ENCODE data around the gene C14orf119. TPM values are rescaled to one million over a fixed set of nuclear protein-coding genes. Genes with fewer than 3 reads are reported as not detected.

C14orf119 gene
- total and polyA plus RNA-seq, 8 donors, result 52.6 to 67.6 (median 63.5) TPM

GRCh38 chr14:23071244-23071920, 23.9 kb upstream of the C14orf119 start:
- DNase-seq (peak; percentile 85 to 94 (median 90)), ATAC-seq (peak; percentile 95)
- H3K27me3 ChIP-seq, result no peaks in the 10 kb centered on the region
- intact Hi-C loops (cut with DNase I), result no loop called here
- TF ChIP-seq, protein P1, sequence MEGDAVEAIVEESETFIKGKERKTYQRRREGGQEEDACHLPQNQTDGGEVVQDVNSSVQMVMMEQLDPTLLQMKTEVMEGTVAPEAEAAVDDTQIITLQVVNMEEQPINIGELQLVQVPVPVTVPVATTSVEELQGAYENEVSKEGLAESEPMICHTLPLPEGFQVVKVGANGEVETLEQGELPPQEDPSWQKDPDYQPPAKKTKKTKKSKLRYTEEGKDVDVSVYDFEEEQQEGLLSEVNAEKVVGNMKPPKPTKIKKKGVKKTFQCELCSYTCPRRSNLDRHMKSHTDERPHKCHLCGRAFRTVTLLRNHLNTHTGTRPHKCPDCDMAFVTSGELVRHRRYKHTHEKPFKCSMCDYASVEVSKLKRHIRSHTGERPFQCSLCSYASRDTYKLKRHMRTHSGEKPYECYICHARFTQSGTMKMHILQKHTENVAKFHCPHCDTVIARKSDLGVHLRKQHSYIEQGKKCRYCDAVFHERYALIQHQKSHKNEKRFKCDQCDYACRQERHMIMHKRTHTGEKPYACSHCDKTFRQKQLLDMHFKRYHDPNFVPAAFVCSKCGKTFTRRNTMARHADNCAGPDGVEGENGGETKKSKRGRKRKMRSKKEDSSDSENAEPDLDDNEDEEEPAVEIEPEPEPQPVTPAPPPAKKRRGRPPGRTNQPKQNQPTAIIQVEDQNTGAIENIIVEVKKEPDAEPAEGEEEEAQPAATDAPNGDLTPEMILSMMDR (IDR thresholded peaks at IDR 0.05), result no peak
- H3K9me3 ChIP-seq, result no peaks in the 10 kb centered on the region
- peak overlapping the region; percentile 77 to 81 for H3K27ac ChIP-seq
- peak overlapping the region; percentile 49 to 69 for H3K4me3 ChIP-seq
- H3K36me3 ChIP-seq, result peaks cover 0 to 74% of the 10 kb centered on the region in 2 donors
- H3K4me1 ChIP-seq, result peaks cover 12 to 50% of the 10 kb centered on the region in 2 donors

DNA sequence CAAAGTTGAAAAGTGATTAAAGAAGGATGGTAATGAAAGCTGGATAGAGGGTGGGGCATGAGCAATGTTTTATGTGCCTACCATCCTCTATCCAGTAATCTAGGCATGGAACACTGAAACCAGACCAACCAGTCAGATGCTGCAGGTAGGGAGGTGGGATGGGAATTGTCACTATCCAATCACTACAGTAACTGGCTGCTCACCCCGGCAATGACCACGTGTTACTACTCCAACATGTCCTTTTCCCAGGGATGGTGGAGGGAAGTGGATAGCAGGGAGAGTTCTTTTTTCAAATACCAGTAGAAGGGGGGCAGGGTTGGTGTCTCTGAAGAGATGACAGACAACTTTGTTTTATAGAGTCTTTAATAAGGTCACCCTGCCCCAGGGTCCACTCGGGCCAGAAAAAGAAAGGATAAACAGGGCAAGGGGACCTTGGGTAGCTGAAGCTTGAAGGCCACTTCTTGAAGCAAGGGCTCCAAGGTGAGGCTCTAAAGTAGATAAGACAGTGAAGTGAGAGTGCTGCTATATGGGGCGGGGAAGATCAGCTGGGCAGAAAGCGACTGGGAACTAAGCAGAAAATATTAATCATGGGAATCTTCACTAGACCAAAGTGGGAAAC, 23.3 kb upstream of the C14orf119 start:
- H3K36me3 ChIP-seq, result peaks cover 0 to 74% of the 10 kb centered on the region in 2 donors
- DNase-seq (no peak), ATAC-seq (peak; percentile 6)

GRCh38 chr14:23074906-23075305, 20.4 kb upstream of the C14orf119 start:
- Histone ChIP-seq H3K4me3 (no peak overlapping the region), H3K36me3 (peaks cover 3 to 80% of the 10 kb centered on the region in 2 donors), H3K4me1 (peaks cover 12 to 62% of the 10 kb centered on the region in 2 donors), H3K27ac (no peak overlapping the region), H3K9me3 (no peaks in the 10 kb centered on the region), H3K27me3 (no peaks in the 10 kb centered on the region)
- DNase-seq, result no peak
- TF ChIP-seq, protein P1 (IDR thresholded peaks at IDR 0.05), result no peak
- ATAC-seq, result no peak
- intact Hi-C loops (cut with DNase I), result no loop called here

More for the DNA sequence above, 23.3 kb upstream of the C14orf119 start:
- no peaks in the 10 kb centered on the region for H3K27me3 ChIP-seq
- peak overlapping the region in 1 of 2 donors; percentile 69 for H3K4me3 ChIP-seq
- TF ChIP-seq, protein P1 (IDR thresholded peaks at IDR 0.05), result no peak
- no peaks in the 10 kb centered on the region for H3K9me3 ChIP-seq
- intact Hi-C loops (cut with DNase I), result no loop called here
- peak overlapping the region; percentile 77 to 81 for H3K27ac ChIP-seq
- H3K4me1 ChIP-seq, result peaks cover 12 to 57% of the 10 kb centered on the region in 2 donors

GRCh38 chr14:23076785-23077408, 18.4 kb upstream of the C14orf119 start:
- ATAC-seq, result peak; percentile 41
- TF ChIP-seq, protein P1 (IDR thresholded peaks at IDR 0.05), result peak; percentile 37 to 57
- peak overlapping the region in 1 of 2 donors; percentile 83 for H3K27ac ChIP-seq

GRCh38 chr14:23077962-23078361, 17.3 kb upstream of the C14orf119 start:
- intact Hi-C loops (cut with DNase I), result no loop called here
- Histone ChIP-seq H3K4me3 (no peak overlapping the region), H3K4me1 (peaks cover 0 to 42% of the 10 kb centered on the region in 2 donors), H3K36me3 (peaks cover 3 to 100% of the 10 kb centered on the region in 2 donors), H3K27ac (peak overlapping the region; percentile 37 to 83), H3K9me3 (no peaks in the 10 kb centered on the region), H3K27me3 (no peaks in the 10 kb centered on the region)
- ATAC-seq, result no peak
- TF ChIP-seq, protein P1 (IDR thresholded peaks at IDR 0.05), result no peak
- no peak for DNase-seq

More at GRCh38 chr14:23076785-23077408, 18.4 kb upstream of the C14orf119 start:
- no peaks in the 10 kb centered on the region for H3K27me3 ChIP-seq
- intact Hi-C loops (cut with DNase I), result no loop called here
- H3K36me3 ChIP-seq, result peaks cover 3 to 100% of the 10 kb centered on the region in 2 donors
- H3K4me3 ChIP-seq, result no peak overlapping the region
- no peak for DNase-seq
- no peaks in the 10 kb centered on the region for H3K9me3 ChIP-seq
- H3K4me1 ChIP-seq, result peaks cover 7 to 49% of the 10 kb centered on the region in 2 donors

Measured in left lung (tissue), 10 donors.